SH-SY5Y (cell line): ENCODE results near the gene ATP5PO.

Experiments
- GATA2 ChIP-seq: IDR thresholded peaks from 2 replicates; pipeline ENCODE4 v1.6.1; 2011; ENCODE audit warnings: mild to moderate bottlenecking, low read depth, low read length
- GATA3 ChIP-seq: IDR thresholded peaks from 2 replicates; pipeline ENCODE4 v1.6.1; 2011; ENCODE audit warnings: low read depth, mild to moderate bottlenecking, low read length, moderate library complexity

- TF ChIP-seq GATA3 (no peak), GATA2 (no peak)
These were observed 46.7 kb upstream of the ATP5PO start for GRCh38 chr21:33962290-33962689.
